Retinal pigment epithelial cell (primary cell): ENCODE measurements around the gene CDK19.

Source experiments
- DNase-seq: peaks from one replicate; pipeline ENCODE4 v3.0.0-alpha.2; 2010; ENCODE audit warnings: low read depth
- H3K4me3 ChIP-seq: 2 replicates; pipeline ENCODE4 v1.5.1; 2011; ENCODE audit warnings: mild to moderate bottlenecking, low read length, control low read depth, moderate library complexity
- TF ChIP-seq, protein P1 (sequence below): conservative IDR thresholded peaks from 2 replicates; pipeline ENCODE4 v1.5.1; 2011; ENCODE audit warnings: low read depth, low read length, control low read depth, inconsistent platforms

CDK19 gene

DNA sequence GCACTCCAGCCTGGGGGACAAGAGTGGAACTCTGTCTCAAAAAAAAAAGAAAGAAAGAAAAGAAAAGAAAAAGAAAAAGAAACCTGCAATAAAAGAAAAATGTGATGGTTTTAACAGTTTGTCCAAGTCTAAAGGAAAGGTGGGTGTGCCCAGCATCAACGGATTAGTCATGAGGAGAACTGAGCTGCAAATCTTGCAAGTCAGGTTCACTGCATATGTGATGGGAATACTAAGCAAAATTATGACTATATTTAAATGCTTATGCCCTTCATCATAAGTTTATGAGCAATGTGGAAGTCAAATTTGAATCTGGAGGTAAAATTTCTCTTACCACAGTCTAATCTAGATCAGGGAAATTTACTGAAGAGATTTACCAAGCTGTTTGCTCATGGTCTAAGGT lies 13.1 kb upstream of the CDK19 start:
- TF ChIP-seq, protein P1, sequence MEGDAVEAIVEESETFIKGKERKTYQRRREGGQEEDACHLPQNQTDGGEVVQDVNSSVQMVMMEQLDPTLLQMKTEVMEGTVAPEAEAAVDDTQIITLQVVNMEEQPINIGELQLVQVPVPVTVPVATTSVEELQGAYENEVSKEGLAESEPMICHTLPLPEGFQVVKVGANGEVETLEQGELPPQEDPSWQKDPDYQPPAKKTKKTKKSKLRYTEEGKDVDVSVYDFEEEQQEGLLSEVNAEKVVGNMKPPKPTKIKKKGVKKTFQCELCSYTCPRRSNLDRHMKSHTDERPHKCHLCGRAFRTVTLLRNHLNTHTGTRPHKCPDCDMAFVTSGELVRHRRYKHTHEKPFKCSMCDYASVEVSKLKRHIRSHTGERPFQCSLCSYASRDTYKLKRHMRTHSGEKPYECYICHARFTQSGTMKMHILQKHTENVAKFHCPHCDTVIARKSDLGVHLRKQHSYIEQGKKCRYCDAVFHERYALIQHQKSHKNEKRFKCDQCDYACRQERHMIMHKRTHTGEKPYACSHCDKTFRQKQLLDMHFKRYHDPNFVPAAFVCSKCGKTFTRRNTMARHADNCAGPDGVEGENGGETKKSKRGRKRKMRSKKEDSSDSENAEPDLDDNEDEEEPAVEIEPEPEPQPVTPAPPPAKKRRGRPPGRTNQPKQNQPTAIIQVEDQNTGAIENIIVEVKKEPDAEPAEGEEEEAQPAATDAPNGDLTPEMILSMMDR: no peak
- H3K4me3 ChIP-seq: no peak overlapping the region

DNA sequence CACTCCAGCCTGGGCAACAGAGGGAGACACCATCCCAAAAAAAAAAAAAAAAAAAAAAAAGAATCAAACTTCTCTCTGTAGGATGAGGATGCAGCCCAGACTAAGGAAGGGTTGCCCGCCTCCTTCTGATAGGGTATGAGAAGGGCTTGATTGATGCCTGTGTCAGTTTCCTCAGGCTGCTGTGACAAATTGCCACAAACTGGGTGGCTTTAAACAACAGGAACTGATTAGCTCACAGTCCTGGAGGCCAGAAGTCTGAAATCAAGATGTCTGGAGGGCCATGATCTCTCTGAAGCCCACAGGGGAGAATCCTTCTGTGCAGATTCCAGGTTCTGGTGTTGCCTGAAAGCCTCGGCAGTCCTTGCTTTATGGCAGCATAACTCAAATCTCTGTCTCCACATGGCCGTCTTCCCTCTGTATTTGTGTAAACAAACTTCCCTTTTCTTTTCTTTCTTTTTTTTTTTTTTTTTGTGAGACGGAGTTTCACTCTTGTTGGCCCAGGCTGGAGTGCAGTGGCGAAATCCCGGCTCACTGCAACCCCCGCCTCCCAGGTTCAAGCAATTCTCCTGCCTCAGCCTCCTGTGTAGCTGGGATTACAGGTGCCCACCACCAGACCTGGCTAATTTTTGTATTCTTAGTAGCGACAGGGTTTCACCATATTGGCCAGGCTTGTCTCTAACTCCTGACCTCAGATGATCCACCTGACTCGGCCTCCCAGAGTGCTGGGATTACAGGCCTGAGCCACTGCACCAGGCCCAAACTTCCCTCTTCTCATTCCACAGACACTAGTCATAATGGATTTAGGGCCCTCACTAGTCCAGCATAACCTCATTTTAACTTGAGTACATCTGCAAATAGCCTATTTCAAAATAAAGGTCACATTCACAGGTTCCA lies 11.2 kb upstream of the CDK19 start:
- H3K4me3 ChIP-seq: no peak overlapping the region
- TF ChIP-seq, protein P1: no peak
- no peak for DNase-seq

More for the DNA sequence above, 13.1 kb upstream of the CDK19 start:
- DNase-seq: no peak

DNA sequence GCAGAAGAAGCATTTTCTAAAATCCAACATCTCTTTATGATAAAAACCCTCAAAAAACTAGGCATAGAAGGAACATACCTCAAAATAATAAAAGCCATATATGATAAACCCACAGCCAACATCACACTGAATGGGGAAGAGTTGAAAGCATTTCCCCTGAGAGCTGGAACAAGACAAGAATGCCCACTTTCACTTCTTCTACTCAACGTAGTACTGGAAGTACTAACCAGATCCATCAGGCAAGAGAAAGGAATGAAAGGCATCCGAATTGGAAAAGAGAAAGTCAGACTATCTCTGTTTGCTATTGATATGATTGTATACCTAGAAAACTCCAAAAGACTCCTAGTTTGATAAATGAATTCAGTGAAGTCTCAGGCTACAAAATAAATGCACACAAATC lies 7.9 kb upstream of the CDK19 start:
- TF ChIP-seq, protein P1: no peak
- no peak overlapping the region for H3K4me3 ChIP-seq
- DNase-seq: no peak

DNA sequence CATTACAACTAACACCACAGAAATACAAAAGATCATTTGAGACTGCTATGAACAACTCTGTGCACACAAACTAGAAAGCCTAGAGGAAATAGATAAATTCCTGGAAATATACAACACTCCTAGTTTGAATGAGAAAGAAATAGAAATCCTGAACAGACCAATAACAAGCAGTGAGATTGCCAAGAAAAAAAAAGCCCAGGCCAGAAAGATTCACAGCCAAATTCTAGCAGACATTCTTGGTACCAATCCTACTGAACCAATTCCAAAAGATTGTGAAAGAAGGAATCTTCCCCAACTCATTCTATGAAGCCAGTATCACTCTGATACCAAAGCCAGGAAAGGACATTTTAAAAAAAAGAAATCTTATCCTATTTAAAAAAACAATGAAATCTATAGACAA lies 7.0 kb upstream of the CDK19 start:
- no peak overlapping the region for H3K4me3 ChIP-seq
- TF ChIP-seq, protein P1: no peak
- DNase-seq: no peak

DNA sequence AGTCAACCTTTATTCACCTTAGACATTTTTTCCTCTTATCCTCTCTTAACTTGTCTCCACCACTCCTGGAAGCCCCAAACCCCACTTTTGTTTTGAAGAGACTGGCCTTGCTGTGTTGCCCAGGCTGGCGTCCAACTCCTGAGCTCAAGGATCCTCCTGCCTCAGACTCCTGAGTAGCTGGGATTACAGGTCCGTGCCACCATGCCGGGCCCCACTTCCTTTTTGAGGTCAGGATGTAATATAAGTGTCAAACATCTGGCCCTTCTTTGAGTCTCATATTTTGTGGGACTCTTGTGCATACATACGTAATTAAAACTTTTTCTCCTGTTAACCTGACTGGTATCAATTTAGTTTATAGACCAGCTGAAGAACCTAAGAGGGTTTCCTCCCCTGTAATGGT lies 1.4 kb upstream of the CDK19 start:
- DNase-seq: no peak
- TF ChIP-seq, protein P1: no peak
- H3K4me3 ChIP-seq: no peak overlapping the region

DNA sequence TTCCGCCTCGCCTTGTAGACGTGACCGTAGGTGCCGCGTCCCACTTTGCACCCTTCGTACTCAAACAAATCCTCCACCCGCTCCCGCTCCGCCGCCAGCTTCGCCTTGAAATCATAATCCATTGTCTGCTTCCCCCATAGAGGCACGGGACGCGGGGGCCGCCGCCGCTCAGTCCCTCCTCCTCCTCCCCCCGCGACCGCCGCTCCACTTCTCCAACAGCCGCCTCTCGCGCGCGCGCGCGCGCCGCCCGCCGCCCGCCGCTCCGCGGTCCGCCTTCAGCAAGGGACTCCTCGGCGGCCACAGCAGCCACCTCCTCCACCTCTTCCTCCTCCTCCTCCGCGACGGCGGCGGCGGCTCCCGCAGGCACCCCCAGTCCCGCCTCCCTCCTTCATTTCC lies 256 bp downstream of the CDK19 start:
- H3K4me3 ChIP-seq: peak overlapping the region; percentile 85
- TF ChIP-seq, protein P1: no peak
- no peak for DNase-seq
